HG02973 (cell line): ENCODE measurements around the gene AGBL4.

ENCODE experiments used
- ATAC-seq: cut with Tn5 transposase; IDR thresholded peaks from one replicate; pipeline ENCODE4 v1.9.1; 2021; ENCODE audit warnings: moderate library complexity; ENCODE audit not compliant: unreplicated experiment

Gene AGBL4

GRCh38 chr1:48851638-48852037 is 1172.1 kb downstream of the AGBL4 start:
- ATAC-seq: no peak

- no peak for ATAC-seq
Measured at GRCh38 chr1:48848035-48848434, 1175.7 kb downstream of the AGBL4 start.

GRCh38 chr1:48846441-48846840 is 1177.3 kb downstream of the AGBL4 start:
- no peak for ATAC-seq

GRCh38 chr1:48844187-48844586 is 1179.6 kb downstream of the AGBL4 start:
- no peak for ATAC-seq

GRCh38 chr1:48841966-48842365 is 1181.8 kb downstream of the AGBL4 start:
- ATAC-seq: no peak

DNA sequence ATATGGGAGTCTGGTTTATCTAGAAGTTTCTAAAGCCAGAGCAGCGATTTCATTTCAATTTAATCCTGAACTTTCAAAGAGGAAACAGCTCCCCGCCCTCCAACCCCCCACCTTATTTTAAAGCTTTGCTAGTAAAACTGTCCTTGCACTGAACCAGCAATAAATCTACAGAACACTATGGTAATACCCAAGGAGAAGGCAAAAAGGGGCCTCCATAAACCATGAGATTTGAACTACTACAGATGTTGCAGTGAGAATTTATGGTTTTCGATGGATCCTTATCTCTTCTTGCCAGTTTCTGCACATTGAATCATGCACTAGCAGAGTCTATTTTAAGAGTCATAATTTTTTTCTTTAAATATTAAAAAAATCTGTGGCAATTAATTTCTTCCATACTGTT is 1182.3 kb downstream of the AGBL4 start:
- ATAC-seq: no peak

GRCh38 chr1:48831120-48831978 is 1192.4 kb downstream of the AGBL4 start:
- ATAC-seq: no peak

DNA sequence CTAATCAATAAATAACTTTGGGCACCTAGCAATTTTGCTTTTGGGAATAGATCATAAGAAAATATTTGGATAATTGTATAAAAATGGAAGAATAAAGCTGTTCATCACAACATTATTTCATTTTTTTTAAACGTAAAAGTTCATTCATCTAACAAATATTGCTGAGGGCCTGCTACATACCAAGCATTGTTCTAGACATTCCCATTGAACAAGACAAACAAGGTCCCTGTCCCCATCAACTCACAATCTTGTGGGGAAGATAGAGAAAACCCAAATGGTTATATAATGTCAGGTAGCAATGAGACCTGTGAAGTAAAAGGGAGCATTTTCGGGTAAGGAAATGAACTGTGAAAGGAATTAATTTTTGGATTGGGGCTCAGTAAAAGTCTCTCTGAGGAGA is 1193.0 kb downstream of the AGBL4 start:
- no peak for ATAC-seq

DNA sequence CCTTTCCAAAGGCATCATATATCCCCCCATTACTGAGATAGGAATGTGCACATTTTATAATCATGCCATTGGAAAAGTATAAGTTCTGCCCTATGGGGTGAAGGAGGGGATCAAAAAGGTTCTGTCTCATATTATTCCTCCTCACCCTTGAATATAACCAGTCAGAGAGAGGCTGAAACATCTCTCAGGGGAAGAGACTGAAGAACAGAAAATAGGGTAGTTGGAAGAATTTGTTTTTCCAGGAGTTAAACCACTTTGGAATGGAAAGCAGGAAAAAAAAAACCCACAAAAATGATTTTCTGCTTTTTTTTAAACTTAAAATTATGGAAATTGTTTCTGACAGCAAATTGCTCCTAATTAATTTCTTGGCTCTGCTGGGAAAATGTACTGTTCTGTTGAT is 1194.3 kb downstream of the AGBL4 start:
- ATAC-seq: no peak

- ATAC-seq: no peak
Measured at GRCh38 chr1:48823168-48823567, 1200.6 kb downstream of the AGBL4 start.

DNA sequence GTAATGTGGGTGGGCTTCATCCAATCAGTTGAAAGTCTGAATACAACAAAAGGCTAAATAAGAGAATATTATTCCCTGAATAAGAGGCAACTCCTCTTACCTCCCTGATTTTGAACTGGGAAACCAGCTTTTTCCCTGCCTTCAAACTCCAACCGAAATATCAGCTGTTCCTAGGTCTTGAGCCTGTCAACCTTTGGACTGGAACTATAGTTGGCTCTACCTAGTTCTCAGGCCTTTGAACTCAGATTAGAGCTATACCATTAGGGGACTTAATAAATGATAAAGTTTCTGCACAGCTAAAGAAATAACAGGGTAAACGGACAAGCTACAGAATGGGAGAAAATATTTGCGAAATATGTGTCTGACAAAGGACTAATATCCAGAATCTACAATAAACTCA is 1203.3 kb downstream of the AGBL4 start:
- ATAC-seq: no peak

GRCh38 chr1:48817505-48818114 is 1206.1 kb downstream of the AGBL4 start:
- peak; percentile 88 for ATAC-seq

DNA sequence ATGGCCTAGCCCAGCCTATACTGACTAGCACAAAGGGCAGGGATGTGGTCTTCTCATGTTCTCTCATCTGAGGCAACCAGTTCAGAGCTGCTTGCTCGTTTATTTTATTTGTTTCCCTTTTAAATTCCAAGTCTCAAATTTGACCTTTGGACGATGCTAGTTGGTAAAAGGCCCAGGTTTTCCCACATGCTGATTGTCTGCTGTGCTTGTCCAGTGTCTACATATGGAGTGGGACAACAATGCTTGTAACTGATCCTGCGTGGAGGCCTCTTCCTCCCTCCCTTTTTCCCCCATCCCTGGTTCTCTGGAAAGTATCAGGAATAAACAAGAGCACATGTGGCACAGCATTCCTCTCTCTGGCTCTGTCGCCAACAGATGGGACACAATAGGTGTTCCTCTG is 1213.0 kb downstream of the AGBL4 start:
- no peak for ATAC-seq

DNA sequence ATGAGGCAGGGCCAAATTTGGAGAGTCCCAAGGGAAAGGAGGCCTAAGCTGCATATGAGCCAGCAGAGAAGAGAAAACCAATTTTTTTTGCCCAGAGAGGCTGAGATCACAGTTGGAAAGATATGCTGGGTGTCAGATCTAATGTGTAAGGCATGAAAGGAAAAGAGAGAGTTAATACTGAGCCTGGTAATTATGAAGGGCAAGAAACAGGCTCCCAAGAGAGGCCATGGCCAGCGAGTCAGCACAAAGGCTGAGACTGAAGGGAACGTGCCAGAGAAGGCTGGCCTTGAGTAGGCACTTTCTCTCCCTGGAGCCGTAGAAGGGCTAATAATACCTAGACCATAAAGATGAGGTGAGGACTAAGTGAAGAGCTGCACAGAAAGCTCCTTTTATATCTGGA is 1215.3 kb downstream of the AGBL4 start:
- ATAC-seq: no peak

DNA sequence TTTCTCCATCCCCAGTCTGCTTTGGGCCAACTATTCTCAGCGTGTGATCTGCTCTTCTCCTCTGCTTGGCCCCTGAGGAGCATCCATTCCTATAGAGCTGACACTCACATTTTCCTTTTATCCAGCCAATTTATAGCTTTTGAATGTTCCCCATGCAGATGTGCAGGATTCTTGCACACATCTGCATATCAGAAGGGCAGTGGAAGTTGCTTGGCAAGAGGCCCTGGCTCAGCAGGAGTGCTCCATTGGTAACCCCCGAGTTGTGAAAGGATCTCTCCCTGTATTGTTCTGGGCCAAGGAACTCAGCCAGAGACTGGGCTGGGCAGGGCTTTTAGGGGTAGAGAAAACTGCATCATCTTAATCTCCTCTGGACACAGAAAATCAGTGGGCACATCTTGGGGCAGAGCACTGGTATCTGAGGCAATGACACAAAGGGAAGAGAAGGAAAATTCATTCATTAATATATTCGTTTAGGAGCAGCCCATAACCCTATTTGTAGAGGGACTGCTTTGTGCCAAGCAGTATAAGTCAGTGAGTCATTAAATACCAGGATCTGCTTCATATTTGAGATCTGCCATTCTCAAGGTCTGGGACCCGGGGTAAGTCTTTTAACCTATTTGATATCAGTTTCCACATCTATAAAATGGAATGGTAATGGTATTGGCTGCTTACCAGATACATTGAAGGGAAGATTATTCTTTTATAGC is 1216.0 kb downstream of the AGBL4 start:
- no peak for ATAC-seq

DNA sequence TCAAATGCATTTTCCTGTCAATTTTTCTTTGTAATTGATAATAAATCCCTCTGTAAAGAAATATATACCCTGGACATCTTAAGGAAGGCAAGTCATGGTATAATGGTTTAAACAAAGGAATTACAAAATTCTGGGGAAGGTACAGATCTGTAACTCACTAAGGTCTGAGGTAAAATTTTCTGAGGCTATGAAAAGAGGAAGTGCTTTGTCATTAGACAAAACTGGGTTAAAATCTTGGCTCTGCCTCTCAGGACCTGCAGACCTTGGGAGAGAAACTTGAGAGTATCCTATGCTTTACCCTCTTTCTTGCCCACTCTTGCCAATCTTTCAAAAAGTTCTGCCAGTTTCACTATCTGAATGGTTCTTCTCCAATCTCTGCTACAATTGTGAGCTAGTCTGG is 1220.3 kb downstream of the AGBL4 start:
- no peak for ATAC-seq

GRCh38 chr1:48794816-48795215 is 1228.9 kb downstream of the AGBL4 start:
- no peak for ATAC-seq

- peak; percentile 81 for ATAC-seq
Measured at GRCh38 chr1:48793863-48794262, 1229.9 kb downstream of the AGBL4 start.

DNA sequence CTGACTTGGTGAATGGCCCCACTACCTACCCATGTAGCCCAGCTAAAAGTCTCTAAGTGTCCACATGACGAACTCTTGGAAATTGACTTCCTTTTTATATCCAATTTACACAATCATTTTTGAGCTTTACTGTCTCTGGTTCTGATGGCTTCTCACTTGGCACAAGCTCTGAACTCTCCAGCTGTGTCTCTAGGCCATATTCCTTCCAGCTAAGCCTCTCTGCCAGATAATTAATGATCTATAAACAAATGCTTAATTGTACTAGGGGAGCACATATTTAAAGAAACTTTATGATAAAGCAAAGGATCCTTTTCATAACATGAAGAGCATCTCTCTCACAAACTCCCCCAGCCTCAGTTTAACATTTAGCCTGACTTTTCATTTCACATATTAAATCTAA is 1230.8 kb downstream of the AGBL4 start:
- no peak for ATAC-seq

- peak; percentile 41 for ATAC-seq
Measured at GRCh38 chr1:48790397-48790796, 1233.4 kb downstream of the AGBL4 start.

GRCh38 chr1:48789903-48790302 is 1233.9 kb downstream of the AGBL4 start:
- no peak for ATAC-seq

GRCh38 chr1:48785869-48786268 is 1237.9 kb downstream of the AGBL4 start:
- peak; percentile 69 for ATAC-seq
